ENCODE results near the gene OR51B4.
A peak's percentile ranks its signal among the peaks of the same experiment; 100 is the strongest.

DNA sequence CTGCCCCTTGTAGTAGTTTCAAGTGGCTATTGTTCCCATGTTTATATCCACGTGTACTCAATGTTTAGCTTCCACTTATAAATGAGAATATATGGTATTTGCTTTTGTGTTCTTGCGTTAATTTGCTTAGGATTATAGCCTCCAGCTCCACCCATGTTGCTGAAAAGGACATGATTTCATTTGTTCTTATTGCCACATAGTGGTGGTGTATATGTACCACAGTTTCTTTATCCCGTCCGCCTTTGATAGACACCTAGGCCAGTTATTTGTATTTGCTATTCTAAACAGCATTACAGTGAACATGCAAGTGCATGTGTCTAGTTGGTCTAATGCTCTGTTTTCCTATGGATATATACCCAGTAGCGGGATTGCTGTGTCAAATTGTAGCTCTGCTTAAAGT is 15.5 kb upstream of the OR51B4 start:
- TF ChIP-seq, protein P1, sequence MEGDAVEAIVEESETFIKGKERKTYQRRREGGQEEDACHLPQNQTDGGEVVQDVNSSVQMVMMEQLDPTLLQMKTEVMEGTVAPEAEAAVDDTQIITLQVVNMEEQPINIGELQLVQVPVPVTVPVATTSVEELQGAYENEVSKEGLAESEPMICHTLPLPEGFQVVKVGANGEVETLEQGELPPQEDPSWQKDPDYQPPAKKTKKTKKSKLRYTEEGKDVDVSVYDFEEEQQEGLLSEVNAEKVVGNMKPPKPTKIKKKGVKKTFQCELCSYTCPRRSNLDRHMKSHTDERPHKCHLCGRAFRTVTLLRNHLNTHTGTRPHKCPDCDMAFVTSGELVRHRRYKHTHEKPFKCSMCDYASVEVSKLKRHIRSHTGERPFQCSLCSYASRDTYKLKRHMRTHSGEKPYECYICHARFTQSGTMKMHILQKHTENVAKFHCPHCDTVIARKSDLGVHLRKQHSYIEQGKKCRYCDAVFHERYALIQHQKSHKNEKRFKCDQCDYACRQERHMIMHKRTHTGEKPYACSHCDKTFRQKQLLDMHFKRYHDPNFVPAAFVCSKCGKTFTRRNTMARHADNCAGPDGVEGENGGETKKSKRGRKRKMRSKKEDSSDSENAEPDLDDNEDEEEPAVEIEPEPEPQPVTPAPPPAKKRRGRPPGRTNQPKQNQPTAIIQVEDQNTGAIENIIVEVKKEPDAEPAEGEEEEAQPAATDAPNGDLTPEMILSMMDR (IDR thresholded peaks at IDR 0.05 in 2 of 3, conservative IDR thresholded peaks at IDR 0.05 in 1 of 3; ENCODE audit: insufficient read depth in 2 of 3, low read depth in 1 of 3, low read length in 3 of 3) = peak in 1 of 3 experiments; percentile 13; a peak in 1 of 6 replicates
- TF ChIP-seq ZNF217 (CRISPR knock-in tag; IDR thresholded peaks at IDR 0.05) (no peak), MTF1 (CRISPR knock-in tag; IDR thresholded peaks at IDR 0.05; ENCODE audit: borderline replicate concordance) (no peak), NFXL1 (CRISPR knock-in tag; IDR thresholded peaks at IDR 0.05) (no peak), MAX (CRISPR knock-in tag; IDR thresholded peaks at IDR 0.05) (no peak), KDM4B (IDR thresholded peaks at IDR 0.05; ENCODE audit: borderline replicate concordance in 2 of 2, low read depth in 1 of 2) (no peak), ZNF507 (tag; conservative IDR thresholded peaks at IDR 0.05) (no peak), NFIC (IDR thresholded peaks at IDR 0.05) (no peak), RUNX1 (IDR thresholded peaks at IDR 0.05; ENCODE audit: low read depth) (no peak)
- TF ChIP-seq, protein P2, sequence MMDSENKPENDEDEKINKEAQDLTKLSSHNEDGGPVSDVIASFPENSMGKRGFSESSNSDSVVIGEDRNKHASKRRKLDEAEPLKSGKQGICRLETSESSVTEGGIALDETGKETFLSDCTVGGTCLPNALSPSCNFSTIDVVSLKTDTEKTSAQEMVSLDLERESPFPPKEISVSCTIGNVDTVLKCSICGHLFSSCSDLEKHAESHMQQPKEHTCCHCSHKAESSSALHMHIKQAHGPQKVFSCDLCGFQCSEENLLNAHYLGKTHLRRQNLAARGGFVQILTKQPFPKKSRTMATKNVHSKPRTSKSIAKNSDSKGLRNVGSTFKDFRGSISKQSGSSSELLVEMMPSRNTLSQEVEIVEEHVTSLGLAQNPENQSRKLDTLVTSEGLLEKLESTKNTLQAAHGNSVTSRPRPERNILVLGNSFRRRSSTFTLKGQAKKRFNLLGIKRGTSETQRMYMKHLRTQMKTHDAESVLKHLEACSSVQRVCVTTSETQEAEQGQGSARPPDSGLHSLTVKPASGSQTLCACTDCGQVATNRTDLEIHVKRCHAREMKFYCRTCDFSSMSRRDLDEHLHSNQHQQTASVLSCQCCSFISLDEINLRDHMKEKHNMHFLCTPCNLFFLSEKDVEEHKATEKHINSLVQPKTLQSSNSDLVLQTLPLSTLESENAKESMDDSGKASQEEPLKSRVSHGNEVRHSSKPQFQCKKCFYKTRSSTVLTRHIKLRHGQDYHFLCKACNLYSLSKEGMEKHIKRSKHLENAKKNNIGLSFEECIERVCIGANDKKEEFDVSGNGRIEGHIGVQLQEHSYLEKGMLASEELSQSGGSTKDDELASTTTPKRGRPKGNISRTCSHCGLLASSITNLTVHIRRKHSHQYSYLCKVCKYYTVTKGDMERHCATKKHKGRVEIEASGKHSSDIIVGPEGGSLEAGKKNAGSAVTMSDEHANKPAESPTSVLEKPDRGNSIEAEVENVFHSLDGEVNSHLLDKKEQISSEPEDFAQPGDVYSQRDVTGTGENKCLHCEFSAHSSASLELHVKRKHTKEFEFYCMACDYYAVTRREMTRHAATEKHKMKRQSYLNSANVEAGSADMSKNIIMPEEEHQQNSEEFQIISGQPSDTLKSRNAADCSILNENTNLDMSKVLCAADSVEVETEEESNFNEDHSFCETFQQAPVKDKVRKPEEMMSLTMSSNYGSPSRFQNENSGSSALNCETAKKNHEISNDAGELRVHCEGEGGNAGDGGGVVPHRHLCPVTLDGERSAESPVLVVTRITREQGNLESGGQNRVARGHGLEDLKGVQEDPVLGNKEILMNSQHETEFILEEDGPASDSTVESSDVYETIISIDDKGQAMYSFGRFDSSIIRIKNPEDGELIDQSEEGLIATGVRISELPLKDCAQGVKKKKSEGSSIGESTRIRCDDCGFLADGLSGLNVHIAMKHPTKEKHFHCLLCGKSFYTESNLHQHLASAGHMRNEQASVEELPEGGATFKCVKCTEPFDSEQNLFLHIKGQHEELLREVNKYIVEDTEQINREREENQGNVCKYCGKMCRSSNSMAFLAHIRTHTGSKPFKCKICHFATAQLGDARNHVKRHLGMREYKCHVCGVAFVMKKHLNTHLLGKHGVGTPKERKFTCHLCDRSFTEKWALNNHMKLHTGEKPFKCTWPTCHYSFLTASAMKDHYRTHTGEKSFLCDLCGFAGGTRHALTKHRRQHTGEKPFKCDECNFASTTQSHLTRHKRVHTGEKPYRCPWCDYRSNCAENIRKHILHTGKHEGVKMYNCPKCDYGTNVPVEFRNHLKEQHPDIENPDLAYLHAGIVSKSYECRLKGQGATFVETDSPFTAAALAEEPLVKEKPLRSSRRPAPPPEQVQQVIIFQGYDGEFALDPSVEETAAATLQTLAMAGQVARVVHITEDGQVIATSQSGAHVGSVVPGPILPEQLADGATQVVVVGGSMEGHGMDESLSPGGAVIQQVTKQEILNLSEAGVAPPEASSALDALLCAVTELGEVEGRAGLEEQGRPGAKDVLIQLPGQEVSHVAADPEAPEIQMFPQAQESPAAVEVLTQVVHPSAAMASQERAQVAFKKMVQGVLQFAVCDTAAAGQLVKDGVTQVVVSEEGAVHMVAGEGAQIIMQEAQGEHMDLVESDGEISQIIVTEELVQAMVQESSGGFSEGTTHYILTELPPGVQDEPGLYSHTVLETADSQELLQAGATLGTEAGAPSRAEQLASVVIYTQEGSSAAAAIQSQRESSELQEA (IDR thresholded peaks at IDR 0.05; ENCODE audit: low read depth) = no peak
